HG02642 (cell line): Measurements from ENCODE around the gene CLEC20A.

Source experiments
- ATAC-seq: cut with Tn5 transposase; IDR thresholded peaks from one replicate; pipeline ENCODE4 v1.9.1; 2021; ENCODE audit warnings: mild to moderate bottlenecking; ENCODE audit not compliant: unreplicated experiment, poor library complexity

Gene CLEC20A

GRCh38 chr1:178483251-178483957 lies 13.4 kb downstream of the CLEC20A start:
- ATAC-seq, result no peak

DNA sequence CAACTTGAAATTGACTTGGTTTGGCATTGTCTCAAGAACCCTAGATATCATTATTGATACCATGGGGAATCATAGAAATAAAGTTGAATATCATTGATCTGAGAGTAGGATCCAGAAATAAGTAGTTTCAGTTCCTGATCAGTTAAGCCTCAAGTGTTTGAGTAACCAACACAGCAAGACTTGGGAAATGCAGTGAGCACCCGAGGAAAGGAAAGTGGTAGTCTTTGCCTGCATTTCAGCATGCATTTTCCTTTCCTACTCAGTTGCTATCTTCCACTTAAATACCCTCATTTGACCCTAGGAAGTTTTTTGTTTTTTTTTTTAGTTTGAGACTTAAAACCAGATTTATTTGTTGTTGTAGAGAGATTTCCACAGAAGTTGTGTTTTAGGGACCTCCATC lies 18.9 kb downstream of the CLEC20A start:
- no peak for ATAC-seq

DNA sequence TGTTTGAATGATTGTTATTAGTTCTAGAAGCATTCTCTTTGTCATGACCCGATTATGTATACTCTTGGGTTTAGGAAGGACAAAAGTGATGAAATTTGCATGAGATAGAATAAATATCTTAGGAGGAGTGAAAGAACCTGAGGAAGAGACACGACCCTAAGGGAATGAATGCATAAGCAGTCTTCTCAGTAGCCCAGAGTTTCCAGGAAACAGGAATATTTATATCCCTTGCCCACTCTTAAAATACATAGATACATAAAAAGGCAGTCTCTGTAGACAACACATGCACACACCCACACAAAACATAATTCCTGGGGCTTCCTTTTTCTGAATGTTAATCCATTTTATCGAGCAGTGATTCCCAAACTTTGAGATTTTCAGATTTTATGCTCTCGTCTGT lies 19.4 kb downstream of the CLEC20A start:
- no peak for ATAC-seq

DNA sequence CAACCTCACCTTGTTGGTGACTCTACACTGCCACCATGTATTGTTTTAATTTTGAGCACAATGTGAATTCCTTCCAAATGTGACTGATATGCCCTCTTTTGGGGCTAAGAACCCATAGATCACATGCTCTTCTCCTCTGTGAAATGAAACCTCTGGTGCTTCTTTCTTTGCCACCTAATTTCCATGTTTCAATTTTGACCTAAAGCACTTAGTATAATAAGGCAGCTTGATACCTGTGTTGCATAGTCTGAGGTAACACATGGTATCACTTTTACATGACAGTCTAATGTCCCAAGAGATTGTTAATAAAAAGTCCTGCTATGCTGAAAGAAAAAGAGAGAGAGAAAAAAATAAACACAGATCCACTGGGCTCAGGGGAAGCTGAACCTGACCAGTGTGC lies 24.2 kb downstream of the CLEC20A start:
- no peak for ATAC-seq

DNA sequence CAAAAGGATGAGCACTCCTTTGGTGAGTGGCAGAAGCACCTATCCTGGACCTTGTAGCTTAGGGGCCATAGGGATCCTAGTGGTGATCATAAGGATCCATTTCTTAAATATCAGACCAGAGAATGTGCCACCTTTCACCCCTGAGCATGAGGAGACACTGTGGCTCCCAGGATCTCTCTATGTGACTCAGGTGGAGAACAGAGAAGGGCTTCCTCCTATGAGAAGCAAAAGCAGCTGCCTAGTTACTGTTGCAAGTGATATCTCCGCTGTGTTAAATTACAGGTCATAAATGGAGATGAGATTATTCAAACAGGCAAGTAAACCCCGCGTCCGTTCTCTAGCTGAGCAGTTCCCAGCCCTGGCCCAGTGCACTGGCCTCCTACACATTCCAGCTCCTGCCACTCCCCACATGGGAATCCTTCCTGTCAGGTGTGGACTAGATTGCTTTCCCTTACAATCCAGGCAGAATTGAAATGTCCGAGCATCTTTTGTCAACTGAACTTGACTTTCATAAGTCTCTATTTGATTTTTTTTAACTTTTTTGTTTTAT lies 26.3 kb downstream of the CLEC20A start:
- ATAC-seq, result no peak

GRCh38 chr1:178467837-178468236 lies 28.9 kb downstream of the CLEC20A start:
- no peak for ATAC-seq

- ATAC-seq, result no peak
Observed at GRCh38 chr1:178465011-178465410, 31.8 kb downstream of the CLEC20A start.

- ATAC-seq, result no peak
Observed at GRCh38 chr1:178464566-178464965, 32.2 kb downstream of the CLEC20A start.

DNA sequence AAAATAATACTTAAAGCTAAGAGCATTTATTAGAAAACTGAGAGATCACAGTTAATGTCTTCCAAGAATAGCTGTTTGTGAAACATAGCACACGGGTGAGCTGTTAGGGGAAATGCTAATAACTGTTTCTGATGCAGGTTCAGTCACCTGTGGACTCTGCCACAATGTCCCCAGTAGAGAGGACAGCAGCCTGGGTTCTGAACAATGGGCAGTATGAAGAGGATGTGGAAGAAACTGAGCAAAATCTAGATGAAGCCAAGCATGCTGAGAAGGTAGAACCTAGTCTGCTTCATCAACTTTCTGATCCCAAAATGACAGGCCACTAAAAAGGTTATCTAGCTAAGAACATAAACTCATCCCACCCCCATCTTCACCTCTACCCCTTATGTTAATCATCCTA lies 32.6 kb downstream of the CLEC20A start:
- ATAC-seq, result no peak

GRCh38 chr1:178461701-178462100 lies 35.1 kb downstream of the CLEC20A start:
- ATAC-seq, result no peak

DNA sequence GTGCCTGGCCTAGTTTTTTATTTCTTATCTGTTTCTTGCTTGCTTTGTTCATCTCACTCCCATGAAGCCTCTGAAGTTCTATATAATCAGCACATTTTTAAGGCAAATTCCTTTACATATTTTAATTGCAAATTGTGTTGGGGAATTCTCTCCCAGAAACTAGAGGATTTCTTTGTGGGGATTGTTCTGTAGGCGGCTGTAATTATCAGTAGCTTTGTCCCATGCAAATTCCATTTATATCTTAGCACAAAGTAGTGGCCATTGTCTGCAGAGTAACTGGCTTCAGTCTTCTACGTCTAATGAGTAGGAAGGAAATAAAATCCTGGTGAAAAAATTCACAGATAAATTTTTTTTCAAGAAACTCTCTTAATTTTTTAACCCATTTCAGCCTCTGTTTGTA lies 35.7 kb downstream of the CLEC20A start:
- no peak for ATAC-seq

- ATAC-seq, result no peak
Observed at GRCh38 chr1:178458203-178458602, 38.6 kb downstream of the CLEC20A start.

DNA sequence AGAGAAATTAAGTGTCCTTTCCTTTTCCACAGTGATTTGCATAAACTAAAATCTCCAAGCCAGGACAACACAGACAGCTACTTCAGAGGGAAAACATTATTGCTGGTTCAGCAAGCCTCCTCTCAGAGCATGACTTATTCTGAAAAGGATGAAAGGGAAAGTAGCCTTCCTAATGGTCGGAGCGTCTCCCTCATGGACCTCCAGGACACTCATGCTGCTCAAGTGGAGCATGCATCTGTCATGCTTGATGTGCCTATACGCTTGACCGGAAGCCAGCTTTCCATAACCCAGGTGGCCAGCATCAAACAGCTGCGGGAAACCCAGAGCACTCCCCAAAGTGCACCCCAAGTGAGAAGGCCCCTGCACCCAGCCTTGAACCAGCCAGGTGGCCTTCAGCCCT lies 39.1 kb downstream of the CLEC20A start:
- no peak for ATAC-seq

- ATAC-seq, result no peak
Observed at GRCh38 chr1:178456472-178456871, 40.3 kb downstream of the CLEC20A start.

DNA sequence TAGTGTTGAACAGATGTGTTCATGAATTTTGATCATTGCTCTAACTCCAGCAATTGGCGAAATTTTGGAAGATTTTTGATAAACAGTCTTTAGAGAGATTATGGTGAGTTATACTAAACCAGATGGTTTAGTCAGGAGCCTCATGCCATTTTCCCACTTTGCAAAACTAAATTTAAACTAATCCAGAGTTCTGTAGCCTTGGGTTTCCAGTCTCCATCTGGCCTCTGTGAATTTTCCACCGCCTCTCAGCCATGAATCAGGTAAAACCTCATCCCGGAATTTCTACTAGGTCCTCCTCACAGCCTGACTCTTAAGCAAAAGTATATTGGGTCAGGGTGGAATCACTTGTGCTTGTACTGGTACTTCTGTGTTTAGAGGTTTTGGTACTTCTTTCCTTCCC lies 44.8 kb downstream of the CLEC20A start:
- ATAC-seq, result no peak

DNA sequence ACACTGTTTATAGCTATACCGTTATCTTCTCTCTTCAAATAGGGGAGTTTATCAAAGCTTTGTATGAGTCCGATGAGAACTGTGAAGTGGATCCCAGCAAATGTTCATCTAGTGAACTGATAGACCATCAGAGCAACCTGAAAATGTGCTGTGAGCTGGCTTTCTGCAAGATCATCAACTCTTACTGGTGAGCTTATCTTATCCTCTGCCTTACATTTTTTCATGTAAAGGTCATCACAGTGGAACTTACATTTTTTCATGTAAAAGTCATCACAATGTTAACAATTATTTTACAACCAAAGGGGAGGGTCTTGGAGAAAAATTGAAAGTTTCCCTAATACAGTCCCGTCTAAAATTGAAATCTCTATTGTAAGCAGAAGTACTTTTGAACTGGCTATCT lies 45.2 kb downstream of the CLEC20A start:
- no peak for ATAC-seq

GRCh38 chr1:178450871-178451270 lies 45.9 kb downstream of the CLEC20A start:
- no peak for ATAC-seq

DNA sequence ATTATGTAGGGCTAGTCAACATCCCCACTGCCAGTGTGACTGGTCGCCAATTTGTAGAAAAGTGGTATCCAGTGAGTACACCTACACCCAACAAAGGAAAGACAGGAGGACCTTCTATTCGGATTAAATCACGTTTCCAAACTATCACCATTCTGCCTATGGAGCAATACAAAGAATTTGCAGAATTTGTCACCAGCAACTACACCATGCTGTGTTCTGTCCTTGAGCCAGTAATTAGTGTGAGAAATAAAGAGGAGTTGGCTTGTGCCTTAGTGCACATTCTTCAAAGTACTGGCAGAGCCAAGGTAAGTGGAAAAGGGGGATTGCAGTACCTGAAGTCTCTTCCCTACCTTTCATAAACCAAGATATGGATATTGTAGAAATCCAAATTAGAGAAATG lies 53.8 kb downstream of the CLEC20A start:
- no peak for ATAC-seq

DNA sequence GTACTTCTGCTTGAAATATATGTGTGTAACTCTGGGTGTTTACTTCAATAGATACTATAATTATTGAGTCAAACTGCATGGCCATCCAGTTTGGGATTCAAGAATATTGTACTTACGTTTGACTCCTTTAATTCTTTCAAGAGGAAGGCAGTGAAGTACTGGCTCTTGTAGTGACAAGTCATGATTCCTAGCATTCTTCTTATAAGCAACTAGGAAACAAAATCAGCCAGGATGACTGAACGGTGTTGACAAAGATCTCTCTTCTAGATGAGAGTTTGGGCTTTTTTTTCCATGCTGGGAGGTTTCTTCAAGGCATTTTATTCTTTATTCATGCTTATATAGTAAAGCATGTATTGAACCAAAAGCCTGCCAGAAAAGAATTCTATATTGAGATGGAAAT lies 58.3 kb downstream of the CLEC20A start:
- no peak for ATAC-seq

DNA sequence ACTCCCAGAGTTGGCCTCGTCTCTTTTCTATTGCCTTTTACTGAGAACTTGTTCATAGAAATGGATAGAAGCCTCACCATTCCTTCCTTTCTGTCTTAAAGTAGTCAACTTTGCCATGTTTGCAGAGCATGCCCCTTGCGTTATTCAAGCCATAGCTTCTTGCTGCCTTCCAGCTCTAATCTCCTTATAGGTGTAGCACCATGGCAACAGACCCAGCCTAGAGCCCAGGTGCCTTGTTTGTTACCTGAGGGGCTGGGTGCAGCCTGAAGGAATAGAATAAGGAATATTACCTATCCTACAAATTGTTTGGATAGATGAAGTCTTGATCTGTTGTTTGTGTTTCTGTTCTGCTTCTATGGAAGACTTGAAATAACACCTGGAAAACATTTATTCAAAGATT lies 59.9 kb downstream of the CLEC20A start:
- no peak for ATAC-seq

DNA sequence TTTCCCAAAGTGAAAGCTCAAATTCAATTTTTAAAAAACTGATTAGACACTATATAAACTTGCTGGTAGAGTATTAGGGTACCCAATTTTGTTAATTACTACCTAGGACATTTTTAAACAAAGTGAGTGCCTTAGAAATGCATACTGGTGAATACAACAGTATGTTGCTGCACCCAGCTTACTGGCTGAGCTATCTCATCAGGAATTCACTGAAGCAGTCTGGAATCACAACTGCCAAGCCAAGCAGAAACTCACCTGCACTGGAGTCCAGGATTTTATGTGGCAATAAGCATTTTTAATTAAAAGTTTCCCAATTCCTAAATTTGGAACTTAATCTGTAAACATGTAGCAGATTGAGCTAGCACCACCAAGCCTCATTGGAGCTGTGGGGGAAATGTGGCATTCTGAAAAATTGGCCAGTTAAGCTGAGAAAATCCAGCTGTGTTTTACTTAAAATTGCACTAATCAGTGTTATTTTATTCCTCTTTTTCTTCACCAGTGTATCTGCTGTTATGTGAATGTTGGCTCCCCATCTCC lies 61.8 kb downstream of the CLEC20A start:
- no peak for ATAC-seq

DNA sequence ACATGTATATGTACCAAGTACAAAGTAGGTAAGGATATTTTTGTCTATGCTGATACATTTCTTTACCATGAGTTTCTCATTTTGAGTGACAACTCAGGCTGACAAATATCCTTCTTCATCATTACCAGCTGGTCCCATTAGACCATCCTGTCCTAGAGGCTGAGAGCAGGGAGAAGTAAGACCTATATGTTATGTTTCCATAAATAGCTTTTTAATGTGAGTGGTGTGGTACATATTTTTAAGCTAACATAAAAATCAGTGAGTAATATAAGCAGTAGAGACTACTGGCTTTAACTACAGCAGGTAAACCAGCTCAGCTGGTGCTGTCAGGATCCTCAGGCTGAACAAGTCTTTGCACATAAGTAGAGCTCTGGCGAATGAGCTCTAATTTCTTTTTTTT lies 62.4 kb downstream of the CLEC20A start:
- no peak for ATAC-seq
